HPDE6-E6E7 (cell line): ENCODE data around the gene GPR153.

ENCODE experiments used
- DNase-seq: peaks from one replicate; pipeline ENCODE4 v3.0.0; 2011; ENCODE audit warnings: missing footprints; ENCODE audit errors: extremely low spot score

Gene GPR153

GRCh38 chr1:6269720-6270400 lies 9.0 kb upstream of the GPR153 start:
- DNase-seq = no peak

- no peak for DNase-seq
These were observed 8.4 kb upstream of the GPR153 start for GRCh38 chr1:6269296-6269695.

GRCh38 chr1:6268415-6268814 lies 7.5 kb upstream of the GPR153 start:
- DNase-seq = no peak

- DNase-seq = no peak
These were observed 6.9 kb upstream of the GPR153 start for GRCh38 chr1:6267686-6268322.

GRCh38 chr1:6266641-6267040 lies 5.7 kb upstream of the GPR153 start:
- no peak for DNase-seq

- no peak for DNase-seq
These were observed 4.3 kb upstream of the GPR153 start for GRCh38 chr1:6265151-6265550.

- no peak for DNase-seq
These were observed 2.8 kb upstream of the GPR153 start for GRCh38 chr1:6263716-6264115.

DNA sequence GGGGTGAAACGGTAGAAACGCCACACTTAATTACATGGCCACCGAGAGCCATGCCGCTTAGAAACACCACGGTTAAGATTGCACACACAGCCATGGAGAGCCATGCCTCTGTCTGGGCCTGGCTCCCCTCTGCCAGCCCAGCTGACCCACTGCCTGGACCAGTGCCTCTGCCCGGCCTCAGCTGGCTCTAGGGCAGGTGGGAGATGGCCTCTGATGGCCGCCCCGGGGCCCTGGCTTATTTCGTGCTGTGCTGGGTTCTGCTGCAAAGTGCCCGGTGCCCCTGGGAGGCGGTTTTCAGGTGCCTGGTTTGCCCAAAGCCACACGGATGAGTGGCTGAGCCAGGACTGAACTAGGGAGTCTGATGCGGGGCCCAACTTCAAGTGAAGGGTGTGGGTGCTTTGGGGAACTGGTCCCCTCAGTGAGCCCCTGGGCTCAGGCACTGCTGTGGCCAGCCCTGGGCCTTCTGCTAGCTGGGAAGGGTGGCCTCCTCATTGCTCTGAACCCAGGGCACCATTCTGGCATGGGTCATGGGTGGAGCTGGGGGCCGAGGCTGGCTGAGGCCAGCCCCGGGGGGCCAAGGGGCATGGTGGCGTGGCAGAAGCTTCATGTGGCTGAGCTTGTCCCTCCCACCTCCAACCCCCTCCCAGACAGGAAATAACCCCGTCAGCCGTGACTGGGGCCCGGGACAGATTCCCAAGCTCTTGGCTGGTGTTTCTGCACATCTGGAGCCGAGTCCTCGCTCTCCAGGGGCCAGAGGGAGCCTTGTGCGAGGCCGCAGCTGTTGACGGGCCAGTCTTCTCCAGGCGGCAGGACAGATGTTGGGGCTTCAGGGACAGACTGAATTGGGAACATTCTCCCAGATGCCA lies 1.9 kb upstream of the GPR153 start:
- DNase-seq = no peak

- no peak for DNase-seq
These were observed 707 bp upstream of the GPR153 start for GRCh38 chr1:6261615-6261995.

DNA sequence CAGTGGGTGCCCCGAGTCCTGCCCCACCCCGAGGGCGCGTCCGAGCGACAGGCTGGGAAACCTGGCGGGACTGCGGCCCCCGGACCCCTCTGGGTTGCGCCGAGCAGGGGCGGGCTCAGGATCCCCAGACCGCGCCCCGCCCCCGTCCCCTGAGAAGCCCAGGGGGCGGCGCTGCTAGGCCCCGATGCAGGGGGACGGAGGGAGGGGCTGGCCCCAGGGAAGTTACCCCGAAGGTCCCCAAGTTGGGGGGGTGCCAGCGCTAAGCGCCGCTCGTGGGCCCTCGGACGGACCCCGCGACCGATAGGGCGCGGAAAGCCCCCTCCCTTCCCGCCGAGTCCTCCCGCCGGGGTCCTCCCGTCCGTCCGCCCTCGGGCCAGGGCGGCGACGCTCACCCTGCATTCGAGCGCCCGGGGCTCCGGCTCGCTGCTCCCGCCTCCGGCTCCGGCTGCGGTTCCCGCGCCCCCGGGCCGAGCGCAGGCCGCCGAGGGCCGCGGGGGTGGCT lies 414 bp downstream of the GPR153 start:
- DNase-seq = no peak

DNA sequence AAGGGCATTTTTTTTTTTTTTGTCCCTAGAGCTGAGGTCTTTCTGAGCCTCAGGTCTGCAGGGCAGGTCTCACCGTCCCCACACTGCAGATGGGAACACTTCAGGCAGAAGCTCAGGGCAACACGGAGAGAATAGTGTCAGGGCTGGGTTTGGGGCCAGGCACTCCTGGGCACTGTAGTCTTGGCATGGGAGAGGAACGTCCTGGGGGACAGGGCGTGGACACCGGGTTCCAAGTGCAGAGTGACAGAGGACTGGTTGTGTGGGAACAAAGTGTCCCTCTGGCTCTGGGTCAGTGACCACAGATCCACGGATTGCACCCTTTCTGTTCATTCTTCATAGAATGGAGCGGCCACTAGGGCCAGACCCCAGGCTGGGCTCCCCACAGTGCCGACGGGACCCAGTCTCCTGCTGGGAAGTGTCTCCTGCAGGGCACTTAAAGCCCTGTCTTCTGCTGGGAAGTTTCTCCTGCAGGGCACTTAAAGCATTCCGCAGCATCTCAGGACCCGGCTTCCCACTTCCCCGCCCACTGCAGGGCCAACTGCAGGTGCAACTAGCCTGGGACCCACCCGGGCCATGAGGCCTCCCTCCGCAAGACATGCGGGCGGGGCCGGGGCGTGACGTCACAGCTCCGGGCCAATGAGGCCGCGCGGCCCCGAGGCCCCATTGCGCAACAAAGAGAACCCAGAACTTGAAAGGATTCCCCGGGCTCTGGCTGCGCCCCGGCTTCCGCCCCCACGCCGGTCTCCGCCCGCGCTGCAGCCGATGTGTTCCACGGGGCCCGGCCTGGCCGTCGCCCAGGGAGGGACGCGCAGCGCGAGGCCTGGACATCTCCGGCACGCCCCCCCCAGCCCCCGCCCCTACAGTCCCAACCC lies 1.2 kb downstream of the GPR153 start:
- peak; percentile 87 for DNase-seq

GRCh38 chr1:6258675-6259074 lies 2.2 kb downstream of the GPR153 start:
- DNase-seq = no peak

- no peak for DNase-seq
These were observed 3.3 kb downstream of the GPR153 start for GRCh38 chr1:6257541-6258069.

DNA sequence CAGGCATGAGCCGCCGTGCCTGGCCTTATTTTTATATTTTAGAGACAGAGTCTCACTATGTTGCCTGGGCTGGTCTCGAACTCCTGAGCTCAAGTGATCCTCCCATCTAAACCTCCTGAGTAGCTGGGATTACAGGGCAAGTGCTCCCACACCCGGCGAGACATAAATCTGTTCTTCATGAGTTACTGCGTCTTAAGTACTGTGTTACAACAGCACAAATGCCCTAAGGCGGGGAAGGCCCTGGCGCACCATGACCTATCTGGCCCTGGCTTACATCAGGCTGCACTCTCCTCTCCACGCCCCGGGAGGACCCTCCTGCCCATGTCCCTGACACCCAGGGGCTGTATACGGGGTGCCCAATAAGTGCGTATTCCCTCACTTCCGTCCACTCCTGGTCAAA lies 4.3 kb downstream of the GPR153 start:
- DNase-seq = no peak

DNA sequence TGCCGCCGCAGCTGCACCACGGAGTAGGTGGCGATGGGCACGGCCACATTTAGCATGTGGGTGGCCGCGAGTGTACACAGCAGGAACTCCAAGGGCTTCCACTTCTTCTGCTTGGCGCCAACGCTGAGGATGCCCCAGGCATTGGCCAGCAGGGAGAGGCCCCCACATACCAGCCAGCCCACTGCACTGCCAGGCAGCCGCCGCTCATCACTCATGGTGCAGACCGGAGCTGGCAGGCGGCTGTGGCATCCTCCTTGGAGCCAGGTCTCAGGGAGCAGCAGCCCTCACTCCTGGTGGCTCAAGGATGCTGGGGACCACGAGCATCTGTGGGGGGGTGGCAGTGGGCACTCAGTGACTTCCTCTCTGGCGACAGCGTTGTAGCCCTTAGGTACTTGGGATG lies 6.2 kb downstream of the GPR153 start:
- no peak for DNase-seq

DNA sequence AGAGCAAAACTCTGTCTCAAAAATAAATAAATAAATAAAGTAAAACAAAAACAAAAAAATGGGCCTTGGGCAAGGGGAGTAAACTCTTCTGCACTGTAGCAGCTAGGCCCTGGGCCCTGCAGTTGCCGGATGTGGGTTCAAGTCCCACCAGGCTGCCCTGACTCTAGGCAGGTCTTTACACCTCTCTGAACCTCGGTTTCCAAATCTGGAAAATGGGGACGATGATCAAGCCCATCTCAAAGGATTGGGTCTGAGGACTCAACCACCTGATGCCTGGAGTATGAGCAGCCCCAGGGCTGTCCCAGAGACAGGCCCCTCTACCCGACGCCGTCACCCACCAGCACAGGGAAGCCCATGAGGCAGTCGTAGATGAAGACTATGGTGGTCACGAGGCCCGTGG lies 7.5 kb downstream of the GPR153 start:
- no peak for DNase-seq

DNA sequence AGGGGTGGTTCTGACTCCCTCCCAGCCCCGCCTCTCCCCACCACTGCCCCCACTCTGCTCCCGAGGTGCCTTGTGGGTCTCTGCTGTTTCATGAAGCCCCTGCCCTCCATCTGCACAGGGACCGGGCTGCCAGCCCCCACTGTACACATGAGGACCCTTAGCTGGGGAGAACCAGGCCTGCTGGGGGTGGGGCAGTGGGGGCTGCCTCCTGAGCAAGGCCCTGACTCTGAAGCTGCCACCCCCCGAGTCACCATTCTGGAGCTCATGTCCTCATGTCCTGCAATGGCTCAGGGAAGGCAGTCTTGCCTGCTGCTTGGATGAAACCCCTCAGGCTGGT lies 8.6 kb downstream of the GPR153 start:
- no peak for DNase-seq

DNA sequence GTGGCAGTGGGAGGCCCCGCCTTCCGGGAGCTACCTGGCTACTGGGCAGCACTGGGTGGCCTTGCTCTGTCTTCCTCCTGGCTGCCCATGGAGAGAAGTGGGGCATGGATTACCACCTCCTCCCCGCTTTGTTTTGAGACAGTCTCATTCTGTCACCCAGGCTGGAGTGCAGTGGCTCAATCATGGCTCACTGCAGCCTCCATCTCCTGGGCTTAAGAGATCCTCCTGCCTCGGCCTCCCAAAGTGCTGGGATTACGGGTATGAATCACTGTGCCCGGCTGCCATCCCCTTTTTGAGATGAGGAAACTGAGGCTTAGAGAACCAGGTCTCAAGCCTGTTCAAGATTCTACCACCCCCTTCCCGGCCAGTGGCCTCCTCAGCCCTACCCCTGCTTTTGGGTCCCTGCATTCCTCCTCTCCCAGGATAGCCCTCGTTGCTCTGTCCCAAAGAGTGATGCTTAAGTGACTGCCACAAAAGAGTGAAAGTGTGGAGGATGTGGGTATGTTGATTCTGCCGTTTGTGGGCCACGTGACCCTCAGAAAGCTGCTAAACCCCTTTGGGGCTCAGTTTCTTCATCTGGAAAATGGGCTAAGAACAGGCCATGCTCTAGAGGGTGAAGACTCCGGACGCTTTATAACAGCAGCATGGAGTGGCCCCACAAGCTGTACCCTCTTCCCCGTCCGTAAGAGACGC lies 9.1 kb downstream of the GPR153 start:
- DNase-seq = no peak

GRCh38 chr1:6251233-6251632 lies 9.7 kb downstream of the GPR153 start:
- DNase-seq = no peak

GRCh38 chr1:6249739-6250689 lies 10.9 kb downstream of the GPR153 start:
- DNase-seq = no peak
